ENCODE data around the gene PRKD3. TPM values are rescaled to one million over a fixed set of nuclear protein-coding genes. Genes with fewer than 3 reads are reported as not detected.

PRKD3 gene
- 20.4 and 71.3 TPM in 2 replicates for total RNA-seq (2011; cell fraction: chromatin; rRNA removed; ENCODE audit: low replicate concordance)
- total RNA-seq (2011; cell fraction: nucleolus; rRNA removed) = 13.6 and 13.8 TPM in 2 replicates
- 23.4 and 43.7 TPM in 2 replicates for total RNA-seq (2011; cell fraction: nucleoplasm; rRNA removed)
- total RNA-seq (2014; rRNA removed) (14.1 and 14.2 TPM in 2 replicates), total RNA-seq (2014; rRNA removed; fragmentation: Illumina TruSeq; extraction: Trizol) (24.3 and 24.5 TPM in 2 replicates), total RNA-seq (2015; rRNA removed; fragmentation: Illumina TruSeq; extraction: Trizol) (19.9 and 22.7 TPM in 2 replicates), total RNA-seq (2021) (17.7 and 20.7 TPM in 2 replicates), polyA plus RNA-seq (2011; rRNA removed) (19.7 and 26.7 TPM in 2 replicates), polyA plus RNA-seq (2014; fragmentation: Illumina TruSeq; extraction: Trizol) (16.7 and 17.0 TPM in 2 replicates), polyA plus RNA-seq (2014; fragmentation: Nextera tagmentation; extraction: Ambion mirVana) (1 to 10 TPM; 4.7 to 9.2 TPM), polyA plus RNA-seq (2014; rRNA removed) (12.1 and 12.3 TPM in 2 replicates), polyA minus RNA-seq (2011; rRNA and poly(A)+ RNA removed) (49.3 and 56.9 TPM in 2 replicates), Bru-seq, nascent RNA (percentile 75 among the genes with signal in this experiment), BruChase-seq, experiment 1, labeled RNA remaining after a 2-hour chase (percentile 82 among the genes with signal in this experiment), BruChase-seq, experiment 2, labeled RNA remaining after a 6-hour chase (percentile 81 among the genes with signal in this experiment)
- 7.1 and 12.9 TPM in 2 replicates for polyA plus RNA-seq (2011; cell fraction: cytosol; rRNA removed)
- 15.5 and 17.0 TPM in 2 replicates for polyA plus RNA-seq (2011; cell fraction: nucleus; rRNA removed)
- 11.4 and 11.5 TPM in 2 replicates for polyA plus RNA-seq (2012)
- polyA minus RNA-seq (2011; cell fraction: cytosol; rRNA and poly(A)+ RNA removed) = 20.1 and 20.9 TPM in 2 replicates
- polyA minus RNA-seq (2011; cell fraction: nucleus; rRNA and poly(A)+ RNA removed) = 22.1 and 28.9 TPM in 2 replicates
- long read RNA-seq, experiment 1, full-length matches to known transcripts = 8 of 79 reads
- long read RNA-seq, experiment 1, partial matches to known transcripts = 15 of 79 reads
- long read RNA-seq, experiment 1, other reads (novel, unspliced or antisense) = 56 of 79 reads
- long read RNA-seq, experiment 2, full-length matches to known transcripts = 3 of 18 reads
- long read RNA-seq, experiment 2, partial matches to known transcripts = 2 of 18 reads
- long read RNA-seq, experiment 2, other reads (novel, unspliced or antisense) = 13 of 18 reads
- long read RNA-seq, experiment 3, partial matches to known transcripts = 2 of 10 reads
- long read RNA-seq, experiment 3, other reads (novel, unspliced or antisense) = 8 of 10 reads

DNA sequence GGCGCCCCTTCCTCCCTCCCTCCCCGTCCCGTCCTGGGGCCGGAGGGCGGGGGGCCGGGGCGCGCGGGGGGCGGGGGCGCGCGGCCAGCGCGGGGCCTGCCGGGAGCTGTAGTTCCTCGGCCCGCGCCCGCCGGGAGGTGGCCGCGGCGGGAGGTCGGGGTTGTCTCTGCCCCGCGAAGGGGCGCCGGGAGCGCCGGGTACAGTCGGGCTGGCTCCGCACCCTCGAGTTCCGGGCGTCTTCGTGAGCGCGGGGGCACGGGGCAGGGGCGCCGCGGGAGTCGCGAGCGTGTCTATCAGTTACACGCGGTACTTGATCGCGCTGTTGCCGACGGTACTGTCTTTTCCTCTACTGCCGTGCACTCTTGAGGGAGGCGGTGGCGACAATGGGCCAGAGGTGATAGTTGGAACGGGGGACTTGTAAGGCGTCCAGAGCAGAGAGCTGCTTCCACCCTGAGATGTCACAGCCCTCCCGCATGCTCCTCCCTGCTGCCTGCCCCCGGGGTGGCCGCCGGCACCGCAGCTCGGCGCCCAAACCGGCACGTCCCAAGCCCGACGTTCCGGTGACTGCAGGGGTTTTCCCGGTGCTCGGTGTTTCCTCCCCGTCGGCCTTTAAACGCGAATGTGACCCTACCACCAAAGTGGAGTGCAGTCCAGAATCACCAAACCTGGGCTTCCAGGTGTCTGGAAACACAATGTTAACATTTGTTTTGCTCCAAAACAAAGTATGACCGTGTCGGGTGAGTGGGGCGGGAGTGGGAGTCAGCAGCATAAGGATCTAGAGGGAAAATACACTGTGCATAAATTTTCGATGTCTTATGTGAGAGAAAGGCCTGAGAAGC lies at the start of gene PRKD3:
Gene PRKD3, minus strand, starts transcription at position 48 of the 839 bp plus-strand sequence. CDS start 8,309 bp downstream, outside the sequence.
- Histone ChIP-seq H3K27ac (ENCODE audit: extremely low read depth, low read depth, low read length) (peak within 1 kb of the TSS; percentile 72), H3K9me3 (replicated peaks; ENCODE audit: control insufficient read depth, insufficient read depth, low read depth, low read length) (no peaks in the 10 kb centered on the region), H3K79me2 (ENCODE audit: control insufficient read depth, insufficient read depth, low read length) (peaks cover 24% of the 10 kb centered on the region), H2AFZ (ENCODE audit: low read depth, low read length) (peak within 1 kb of the TSS; percentile 98), H3K9me1 (ENCODE audit: control insufficient read depth, insufficient read depth, low read length) (no peaks in the 10 kb centered on the region), H3K9ac (ENCODE audit: insufficient read depth in 1 of 2, low read depth in 2 of 2, low read length in 2 of 2) (peak within 1 kb of the TSS; percentile 65 to 98), H3K4me1 (replicated peaks in 1 of 2; ENCODE audit: control insufficient read depth in 2 of 2, insufficient read depth in 2 of 2, low read length in 2 of 2) (peaks cover 12 to 14% of the 10 kb centered on the region in 2 experiments), H3K4me2 (ENCODE audit: insufficient read depth, low read length) (peak within 1 kb of the TSS; percentile 85), H3K4me3 (peak within 1 kb of the TSS; percentile 76), H4K20me1 (replicated peaks; ENCODE audit: control insufficient read depth, insufficient read depth, low read length) (no peaks in the 10 kb centered on the region), H3K36me3 (ENCODE audit: control insufficient read depth, insufficient read depth, low read length) (peaks cover 3% of the 10 kb centered on the region; the same call in 1 of the 3 replicates), H3K27me3 (ENCODE audit: control insufficient read depth in 2 of 2, insufficient read depth in 2 of 2, low read length in 2 of 2) (no peaks in the 10 kb centered on the region)
- in situ Hi-C loops (cut with MboI) = no loop called here
- ATAC-seq = peak; percentile 90
- POLR2A ChIA-PET = interaction anchor here (0.5 kb wide), 1 partner anchor 9 kb away, joined by 3 read pairs; no protein-coding TSS in a partner anchor
- CTCF ChIA-PET (ENCODE audit: low intra/inter-chr PET ratio) = no interaction called here
- WGBS (ENCODE audit: insufficient coverage, low coverage, missing lambda C conversion rate) = 4% methylated on average over 41 of the region's 79 CpGs
- no peak for FAIRE-seq
- intact Hi-C loops (cut with micrococcal nuclease) = no loop called here
- BruUV-seq (replicated peaks) = TSS peak; percentile 75
- peak; percentile 85 to 88 (median 86) for DNase-seq (ENCODE audit: extremely low read depth in 1 of 4, low spot score in 3 of 4)
- TF ChIP-seq CSDE1 (IDR thresholded peaks at IDR 0.05) (no peak), STAT6 (CRISPR knock-in tag; IDR thresholded peaks at IDR 0.05) (no peak), CCAR2 (IDR thresholded peaks at IDR 0.05; ENCODE audit: low read depth, low read length) (no peak), CREB1 (IDR thresholded peaks at IDR 0.05) (no peak), CREB1 (CRISPR knock-in tag; IDR thresholded peaks at IDR 0.05) (peak; percentile 60), SMAD4 (CRISPR knock-in tag; conservative IDR thresholded peaks at IDR 0.05) (0 out of 2 replicates have a peak, but pooled peaks have one; percentile 22), POLR2G (IDR thresholded peaks at IDR 0.05; ENCODE audit: low read depth, low read length) (peak; percentile 78), HNRNPLL (IDR thresholded peaks at IDR 0.05; ENCODE audit: low read depth, low read length, poor library complexity, severe bottlenecking) (no peak), ZNF76 (CRISPR knock-in tag; IDR thresholded peaks at IDR 0.05; ENCODE audit: borderline replicate concordance) (no peak), ZNF121 (CRISPR knock-in tag; conservative IDR thresholded peaks at IDR 0.05) (0 out of 2 replicates have a peak, but pooled peaks have one; percentile 12)
- TF ChIP-seq, protein P1, sequence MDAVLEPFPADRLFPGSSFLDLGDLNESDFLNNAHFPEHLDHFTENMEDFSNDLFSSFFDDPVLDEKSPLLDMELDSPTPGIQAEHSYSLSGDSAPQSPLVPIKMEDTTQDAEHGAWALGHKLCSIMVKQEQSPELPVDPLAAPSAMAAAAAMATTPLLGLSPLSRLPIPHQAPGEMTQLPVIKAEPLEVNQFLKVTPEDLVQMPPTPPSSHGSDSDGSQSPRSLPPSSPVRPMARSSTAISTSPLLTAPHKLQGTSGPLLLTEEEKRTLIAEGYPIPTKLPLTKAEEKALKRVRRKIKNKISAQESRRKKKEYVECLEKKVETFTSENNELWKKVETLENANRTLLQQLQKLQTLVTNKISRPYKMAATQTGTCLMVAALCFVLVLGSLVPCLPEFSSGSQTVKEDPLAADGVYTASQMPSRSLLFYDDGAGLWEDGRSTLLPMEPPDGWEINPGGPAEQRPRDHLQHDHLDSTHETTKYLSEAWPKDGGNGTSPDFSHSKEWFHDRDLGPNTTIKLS (IDR thresholded peaks at IDR 0.05; ENCODE audit: borderline replicate concordance, low read depth) = peak; percentile 55; the same call in 1 of the 2 replicates
